ENCODE results near the gene GBGT1. TPM values are rescaled to one million over a fixed set of nuclear protein-coding genes. Genes with fewer than 3 reads are reported as not detected.

Gene GBGT1
- total and polyA plus RNA-seq, 4 experiments from 2014 or later = 0.16 to 6.3 (median 2.1) TPM

GRCh38 chr9:133104718-133105460, 58.8 kb downstream of the GBGT1 start:
- Histone ChIP-seq H3K36me3 (ENCODE audit: insufficient read depth, low read length) (peaks cover 92% of the 10 kb centered on the region), H3K9me3 (ENCODE audit: control insufficient read depth in 1 of 2, low read length in 2 of 2) (no peaks in the 10 kb centered on the region), H3K4me1 (ENCODE audit: insufficient read depth, low read length) (no peaks in the 10 kb centered on the region), H3K27me3 (ENCODE audit: insufficient read depth, low read length) (no peaks in the 10 kb centered on the region), H3K27ac (ENCODE audit: low read depth, low read length) (no peak overlapping the region), H3K4me3 (ENCODE audit: low read length in 2 of 2) (no peak overlapping the region)
- Mint-ChIP-seq H3K36me3 (peaks cover 33 to 64% of the 10 kb centered on the region in 2 donors), H3K9me3 (no peaks in the 10 kb centered on the region), H3K27ac (peak overlapping the region in 2 of 7 donors; percentile 41 to 67), H3K4me1 (no peaks in the 10 kb centered on the region), H3K4me3 (no peak overlapping the region), H3K27me3 (no peaks in the 10 kb centered on the region)
- ChIA-PET POLR2A (ENCODE audit: partially characterized antibody) (interaction anchor here (1.6 to 25.7 kb wide), 2 partner anchors 43 to 74 kb away, joined by 6 to 345 read pairs; partner anchors contain the start of gene GTF3C5), CTCF (ENCODE audit: partially characterized antibody) (interaction anchor here (0.9 to 30.1 kb wide), 3 partner anchors 13 to 47 kb away, joined by 3 to 596 read pairs (median 10); no protein-coding TSS in a partner anchor)
- no peak for DNase-seq
- intact Hi-C loops (cut with micrococcal nuclease) = no loop called here

- Histone ChIP-seq H3K27me3 (ENCODE audit: insufficient read depth, low read length) (no peaks in the 10 kb centered on the region), H3K36me3 (ENCODE audit: insufficient read depth, low read length) (peaks cover 91% of the 10 kb centered on the region), H3K9me3 (ENCODE audit: control insufficient read depth in 1 of 2, low read length in 2 of 2) (no peaks in the 10 kb centered on the region), H3K27ac (ENCODE audit: low read depth, low read length) (peak overlapping the region; percentile 15), H3K4me1 (ENCODE audit: insufficient read depth, low read length) (no peaks in the 10 kb centered on the region), H3K4me3 (ENCODE audit: low read length in 2 of 2) (no peak overlapping the region)
- H3K27ac Mint-ChIP-seq = peak overlapping the region in 1 of 7 donors; percentile 70
- H3K9me3 Mint-ChIP-seq = peaks cover 0 to 4% (median 0%) of the 10 kb centered on the region in 8 donors
- H3K27me3 Mint-ChIP-seq = no peaks in the 10 kb centered on the region
- H3K4me3 Mint-ChIP-seq = no peak overlapping the region
- H3K4me1 Mint-ChIP-seq = no peaks in the 10 kb centered on the region
- no peak for DNase-seq
- ChIA-PET POLR2A (ENCODE audit: partially characterized antibody) (interaction anchor here (1.0 to 25.7 kb wide), 2 partner anchors 43 to 383 kb away, joined by 3 to 345 read pairs; no protein-coding TSS in a partner anchor), CTCF (ENCODE audit: partially characterized antibody) (interaction anchor here (1.0 to 30.1 kb wide), 4 partner anchors 14 to 74 kb away, joined by 3 to 596 read pairs (median 8); partner anchors contain the start of gene GTF3C5)
- intact Hi-C loops (cut with micrococcal nuclease) = loop anchor here (1.0 kb wide), 1 partner anchor 40 kb away; no protein-coding TSS in a partner anchor
- peaks cover 42 to 66% of the 10 kb centered on the region in 2 donors for H3K36me3 Mint-ChIP-seq
These were observed 59.7 kb downstream of the GBGT1 start for GRCh38 chr9:133103987-133104505.

- no peak overlapping the region for H3K4me3 ChIP-seq (ENCODE audit: low read length in 2 of 2)
- H3K4me1 ChIP-seq (ENCODE audit: insufficient read depth, low read length) = no peaks in the 10 kb centered on the region
- Mint-ChIP-seq H3K27ac (peak overlapping the region in 6 of 7 donors; percentile 52 to 88 (median 82)), H3K4me3 (no peak overlapping the region), H3K36me3 (peaks cover 48 to 70% of the 10 kb centered on the region in 2 donors), H3K4me1 (no peaks in the 10 kb centered on the region), H3K9me3 (peaks cover 0 to 4% (median under 1%) of the 10 kb centered on the region in 8 donors), H3K27me3 (no peaks in the 10 kb centered on the region)
- DNase-seq = peak; percentile 42 to 59 (median 48)
- H3K9me3 ChIP-seq (ENCODE audit: control insufficient read depth in 1 of 2, low read length in 2 of 2) = no peaks in the 10 kb centered on the region
- peaks cover 91% of the 10 kb centered on the region for H3K36me3 ChIP-seq (ENCODE audit: insufficient read depth, low read length)
- H3K27ac ChIP-seq (ENCODE audit: low read depth, low read length) = peak overlapping the region; percentile 15
- H3K27me3 ChIP-seq (ENCODE audit: insufficient read depth, low read length) = no peaks in the 10 kb centered on the region
- ChIA-PET POLR2A (ENCODE audit: partially characterized antibody) (interaction anchor here (1.0 to 25.7 kb wide), 3 partner anchors 13 to 383 kb away, joined by 3 to 345 read pairs (median 4); no protein-coding TSS in a partner anchor), CTCF (ENCODE audit: partially characterized antibody) (interaction anchor here (0.6 to 30.1 kb wide), 10 partner anchors 15 to 392 kb away, joined by 3 to 596 read pairs (median 4); partner anchors contain the start of genes GBGT1 and GTF3C5)
- intact Hi-C loops (cut with micrococcal nuclease) = loop anchor here (1.0 kb wide), 1 partner anchor 41 kb away; no protein-coding TSS in a partner anchor
These were observed 60.3 kb downstream of the GBGT1 start for GRCh38 chr9:133103183-133103986.

Other genes with a start within 250 kb of the GBGT1 start
- gene TSC1, start 219.3 kb downstream of the GBGT1 start, total RNA-seq = 10 to 100 TPM; 72.7 to 76.5 TPM
- gene TSC1, start 219.3 kb downstream of the GBGT1 start, polyA plus RNA-seq = 10 to 100 TPM in 1 of 2 donors, 1 to 10 TPM in 1; 4.4 to 13.5 TPM
- gene GFI1B, start 185.2 kb downstream of the GBGT1 start, total RNA-seq = not detected
- not detected for gene GFI1B, start 185.2 kb downstream of the GBGT1 start, polyA plus RNA-seq
- gene GTF3C5, start 132.9 kb downstream of the GBGT1 start, total RNA-seq = 10 to 100 TPM; 71.3 to 71.5 TPM
- gene GTF3C5, start 132.9 kb downstream of the GBGT1 start, polyA plus RNA-seq = 10 to 100 TPM; 33.5 to 34.0 TPM
- gene CEL, start 101.9 kb downstream of the GBGT1 start, total RNA-seq = 1 to 10 TPM; 1.2 to 1.6 TPM
- under 1 TPM in 1 of 2 donors, not detected in 1; 0.15 TPM for gene CEL, start 101.9 kb downstream of the GBGT1 start, polyA plus RNA-seq
- 100 to 1,000 TPM; 123 to 131 TPM for gene RALGDS, start 42.7 kb downstream of the GBGT1 start, total RNA-seq
- 10 to 100 TPM; 27.9 to 67.8 TPM for gene RALGDS, start 42.7 kb downstream of the GBGT1 start, polyA plus RNA-seq
- not detected for gene OBP2B, start 45.3 kb upstream of the GBGT1 start, total RNA-seq
- gene OBP2B, start 45.3 kb upstream of the GBGT1 start, polyA plus RNA-seq = not detected
- under 1 TPM in 1 of 2 experiments, not detected in 1; 0.29 TPM for gene ABO, start 111.3 kb upstream of the GBGT1 start, total RNA-seq
- 1 to 10 TPM; 1.2 to 1.7 TPM for gene ABO, start 111.3 kb upstream of the GBGT1 start, polyA plus RNA-seq
- gene SURF6, start 172.3 kb upstream of the GBGT1 start, total RNA-seq = 10 to 100 TPM; 28.6 to 28.9 TPM
- gene SURF6, start 172.3 kb upstream of the GBGT1 start, polyA plus RNA-seq = 10 to 100 TPM in 1 of 2 donors, 1 to 10 TPM in 1; 2.3 to 13.4 TPM
- 10 to 100 TPM; 40.2 to 42.8 TPM for gene MED22, start 184.2 kb upstream of the GBGT1 start, total RNA-seq
- 10 to 100 TPM in 1 of 2 donors, 1 to 10 TPM in 1; 8.1 to 16.0 TPM for gene MED22, start 184.2 kb upstream of the GBGT1 start, polyA plus RNA-seq
- gene RPL7A, start 184.3 kb upstream of the GBGT1 start, total RNA-seq = 1,000 to 10,000 TPM; 2,104 to 2,268 TPM
- gene RPL7A, start 184.3 kb upstream of the GBGT1 start, polyA plus RNA-seq = 1,000 to 10,000 TPM in 1 of 2 donors, 100 to 1,000 TPM in 1; 794 to 1,144 TPM
- gene SURF1, start 192.6 kb upstream of the GBGT1 start, total RNA-seq = 10 to 100 TPM; 54.3 to 61.1 TPM
- gene SURF1, start 192.6 kb upstream of the GBGT1 start, polyA plus RNA-seq = 100 to 1,000 TPM; 105 to 114 TPM
- 10 to 100 TPM; 19.5 to 19.8 TPM for gene SURF2, start 192.6 kb upstream of the GBGT1 start, total RNA-seq
- gene SURF2, start 192.6 kb upstream of the GBGT1 start, polyA plus RNA-seq = 10 to 100 TPM; 29.7 to 46.7 TPM
- 100 to 1,000 TPM; 103 to 110 TPM for gene SURF4, start 212.1 kb upstream of the GBGT1 start, total RNA-seq
- gene SURF4, start 212.1 kb upstream of the GBGT1 start, polyA plus RNA-seq = 100 to 1,000 TPM; 156 to 264 TPM
- gene STKLD1, start 212.5 kb upstream of the GBGT1 start, total RNA-seq = 1 to 10 TPM; 1.4 to 2.1 TPM
- gene STKLD1, start 212.5 kb upstream of the GBGT1 start, polyA plus RNA-seq = 1 to 10 TPM in 1 of 2 donors, not detected in 1; 1.5 TPM